Bronchial epithelial cell (primary cell): Measurements from ENCODE around the gene MYO1B. TPM values are rescaled to one million over a fixed set of nuclear protein-coding genes. Genes with fewer than 3 reads are reported as not detected.

Experiments
- DNase-seq: peaks from one replicate; pipeline ENCODE4 v3.0.0-alpha.2; 2010; ENCODE audit warnings: low read depth
- FAIRE-seq: peaks from 2 replicates; lab custom pipeline; 2011; peaks lifted over from hg19 to GRCh38; lab: Jason Lieb, UNC
- H3K27me3 ChIP-seq: 2 replicates; pipeline ENCODE4 v1.5.1; 2011; ENCODE audit warnings: low read length; ENCODE audit not compliant: control insufficient read depth, insufficient read depth
- H3K36me3 ChIP-seq: 2 replicates; pipeline ENCODE4 v1.5.1; 2011; ENCODE audit warnings: low read length; ENCODE audit not compliant: control insufficient read depth, insufficient read depth
- H3K4me3 ChIP-seq: 2 replicates; pipeline ENCODE4 v1.5.1; 2011; ENCODE audit warnings: mild to moderate bottlenecking, low read depth, low read length, control low read depth
- CTCF ChIP-seq: IDR thresholded peaks from 2 replicates; pipeline ENCODE4 v1.5.1; 2011; ENCODE audit warnings: mild to moderate bottlenecking, moderate library complexity, low read length, control low read depth, inconsistent platforms; ENCODE audit not compliant: insufficient read depth, severe bottlenecking
- total RNA-seq: library from RNA; depleted of rRNA; stranded (reverse); fragments of >200 nt; gene quantifications from 2 replicates; pipeline ENCODE4 v1.2.1, GENCODE V29; 2014

The MYO1B gene
- total RNA-seq, 1 donor from 2014 or later, result 247 TPM

DNA sequence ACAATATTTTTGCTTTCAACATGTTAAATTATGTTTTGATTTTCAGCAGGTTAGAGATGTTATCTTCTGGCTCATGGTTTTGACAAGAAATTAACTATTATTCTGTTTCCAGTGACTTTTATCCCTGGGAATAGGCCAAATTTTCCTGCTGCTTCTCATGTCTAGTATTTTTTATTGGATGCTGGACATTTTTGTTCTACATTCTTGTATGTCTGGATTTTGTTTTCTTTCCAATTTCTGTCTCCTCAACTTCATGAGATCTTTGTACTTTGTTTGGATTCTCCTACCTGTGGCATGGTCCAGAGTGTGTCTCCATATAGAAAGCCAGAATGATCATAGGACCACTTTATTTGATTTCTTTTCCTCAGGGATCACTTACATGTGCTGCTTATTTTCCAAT is 33.1 kb upstream of the MYO1B start:
- TF ChIP-seq CTCF, result no peak
- Histone ChIP-seq H3K4me3 (no peak overlapping the region), H3K36me3 (no peaks in the 10 kb centered on the region), H3K27me3 (no peaks in the 10 kb centered on the region)
- no peak for DNase-seq
- FAIRE-seq, result no peak

DNA sequence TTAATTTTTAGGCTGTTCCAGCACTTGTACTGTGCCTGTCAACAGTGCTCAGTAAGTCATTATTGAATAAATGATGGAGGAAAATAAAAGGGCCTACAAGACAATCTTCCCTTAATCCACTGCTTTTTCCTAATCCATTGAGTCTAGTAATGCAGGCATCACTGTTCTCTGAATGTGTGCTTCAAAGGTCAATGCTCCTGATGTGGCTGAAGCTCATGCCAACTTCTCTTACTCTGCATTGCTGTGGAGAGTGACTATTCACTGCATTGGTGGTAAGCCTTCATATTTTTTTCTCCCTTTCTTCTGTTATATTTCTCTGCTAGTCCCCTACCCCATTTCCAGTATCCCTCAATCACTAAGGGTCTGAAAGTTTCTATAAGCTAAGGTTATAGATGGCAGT is 31.9 kb upstream of the MYO1B start:
- DNase-seq (no peak), FAIRE-seq (no peak)
- H3K36me3 ChIP-seq, result no peaks in the 10 kb centered on the region
- TF ChIP-seq CTCF, result no peak
- H3K4me3 ChIP-seq, result no peak overlapping the region
- H3K27me3 ChIP-seq, result no peaks in the 10 kb centered on the region

GRCh38 chr2:191215230-191215629 is 30.0 kb upstream of the MYO1B start:
- no peaks in the 10 kb centered on the region for H3K36me3 ChIP-seq
- no peaks in the 10 kb centered on the region for H3K27me3 ChIP-seq
- DNase-seq, result no peak
- no peak for FAIRE-seq
- TF ChIP-seq CTCF, result no peak
- H3K4me3 ChIP-seq, result no peak overlapping the region

DNA sequence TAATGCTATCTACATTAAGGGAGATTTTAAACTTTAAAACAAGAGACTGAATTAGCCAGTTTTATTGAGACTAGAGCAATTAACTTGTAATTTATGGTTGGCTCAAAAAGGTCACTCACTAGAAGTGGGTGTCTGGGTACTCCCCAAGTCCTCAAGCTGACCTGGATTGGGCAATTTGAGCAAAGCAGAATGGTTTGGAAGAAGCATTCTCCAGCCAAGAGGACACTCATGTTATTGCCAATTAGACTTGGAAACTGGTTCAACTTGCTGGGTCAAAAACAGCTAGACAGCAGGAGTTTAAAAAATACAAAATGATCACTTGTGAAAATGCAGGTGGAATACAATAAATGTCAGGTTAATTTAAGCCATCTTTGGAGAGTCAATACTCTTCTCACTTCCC is 29.5 kb upstream of the MYO1B start:
- no peaks in the 10 kb centered on the region for H3K27me3 ChIP-seq
- H3K36me3 ChIP-seq, result no peaks in the 10 kb centered on the region
- FAIRE-seq (no peak), DNase-seq (peak; percentile 45)
- no peak for TF ChIP-seq CTCF
- no peak overlapping the region for H3K4me3 ChIP-seq

DNA sequence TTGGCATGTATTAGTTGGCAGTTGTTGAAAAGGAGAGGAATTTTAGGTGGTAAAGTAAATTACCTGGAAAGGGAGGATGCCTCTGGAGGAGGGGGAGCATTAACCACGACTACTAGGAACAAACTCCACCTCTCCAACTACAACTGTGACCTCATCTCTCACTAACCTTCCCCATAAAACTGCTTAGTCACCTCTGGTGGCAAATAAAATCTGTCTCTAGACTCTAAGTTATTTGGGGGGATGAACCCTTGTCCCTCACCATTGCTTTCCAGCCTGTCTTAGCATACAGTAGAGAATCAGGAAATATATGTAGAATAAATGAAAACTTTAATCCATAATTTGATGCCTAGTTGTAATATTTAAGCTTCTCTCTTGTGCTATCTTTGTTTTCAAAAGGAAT is 27.6 kb upstream of the MYO1B start:
- Histone ChIP-seq H3K27me3 (no peaks in the 10 kb centered on the region), H3K4me3 (no peak overlapping the region), H3K36me3 (no peaks in the 10 kb centered on the region)
- DNase-seq (peak; percentile 88), FAIRE-seq (no peak)
- no peak for TF ChIP-seq CTCF

GRCh38 chr2:191218292-191218898 is 26.8 kb upstream of the MYO1B start:
- no peaks in the 10 kb centered on the region for H3K27me3 ChIP-seq
- FAIRE-seq, result no peak
- no peaks in the 10 kb centered on the region for H3K36me3 ChIP-seq
- no peak overlapping the region for H3K4me3 ChIP-seq
- peak; percentile 52 for TF ChIP-seq CTCF
- peak; percentile 84 for DNase-seq
